Lower leg skin (tissue), 4 donors: ENCODE data around the gene VWC2L. TPM values are rescaled to one million over a fixed set of nuclear protein-coding genes. Genes with fewer than 3 reads are reported as not detected.

Source experiments
- DNase-seq, 2 donors: peaks; one replicate each; pipeline ENCODE4 v3.0.0-alpha.2; 2019; ENCODE audit warnings: low spot score in 2 of 2
- H3K4me3 ChIP-seq: fragments of 200-600 bp; sonication (generic); 2 replicates; pipeline ENCODE4 v1.5.1; 2017; ENCODE audit warnings: mild to moderate bottlenecking, low read depth; ENCODE audit not compliant: poor library complexity, severe bottlenecking
- CTCF ChIP-seq, 3 donors: fragments of 450-650 bp; IDR thresholded peaks; one replicate each; pipeline ENCODE4 v1.5.1; 2016; ENCODE audit warnings: antibody characterized with exemption in 3 of 3, mild to moderate bottlenecking in 3 of 3, moderate library complexity in 2 of 3
- POLR2A ChIP-seq, 2 donors: fragments of 450-650 bp; IDR thresholded peaks; one replicate each; pipeline ENCODE4 v1.6.1; 2016 to 2017; ENCODE audit warnings: antibody characterized with exemption in 2 of 2, mild to moderate bottlenecking in 1 of 2, moderate library complexity in 1 of 2
- WGBS, 2 donors: methylation state at CpG; one replicate each; pipeline ENCODE4 v1.1.5; 2018; 5-methylcytosine and 5-hydroxymethylcytosine counted together
- intact Hi-C: fragments of 100-400 bp; cut with DNase I; formaldehyde crosslinking; loops from one replicate; pipeline ENCODE4 v1.15.0; 2023; ENCODE audit warnings: low total_unique reads
- total RNA-seq, 4 donors: library from RNA; depleted of rRNA; stranded (reverse); fragments of >200 nt; gene quantifications; one replicate each; pipeline ENCODE4 v1.1.0, GENCODE V29; 2016

VWC2L gene
- total RNA-seq, 4 donors from 2014 or later = not detected

GRCh38 chr2:214492608-214493007, 81.8 kb downstream of the VWC2L start:
- no peak for DNase-seq
- H3K4me3 ChIP-seq = no peak overlapping the region
- intact Hi-C loops = no loop called here
- 92 to 98% methylated on average over 2 of the region's 2 CpGs for WGBS, 2 donors
- TF ChIP-seq POLR2A (IDR thresholded peaks at IDR 0.05) = no peak
- no peak for TF ChIP-seq CTCF (IDR thresholded peaks at IDR 0.05)

- H3K4me3 ChIP-seq = no peak overlapping the region
- intact Hi-C loops = no loop called here
- 69 to 74% methylated on average over 3 of the region's 3 CpGs for WGBS, 2 donors
- DNase-seq = no peak
- TF ChIP-seq POLR2A (IDR thresholded peaks at IDR 0.05) (no peak), CTCF (IDR thresholded peaks at IDR 0.05) (no peak)
Measured at GRCh38 chr2:214497489-214497888, 86.6 kb downstream of the VWC2L start.

GRCh38 chr2:214503568-214503967, 92.7 kb downstream of the VWC2L start:
- H3K4me3 ChIP-seq = no peak overlapping the region
- intact Hi-C loops = no loop called here
- DNase-seq = no peak
- 84 to 90% methylated on average over 1 of the region's 1 CpG for WGBS, 2 donors
- no peak for TF ChIP-seq CTCF (IDR thresholded peaks at IDR 0.05)
- no peak for TF ChIP-seq POLR2A (IDR thresholded peaks at IDR 0.05)

GRCh38 chr2:214504599-214505376, 93.9 kb downstream of the VWC2L start:
- WGBS, 2 donors = 64 to 66% methylated on average over 8 of the region's 8 CpGs
- H3K4me3 ChIP-seq = no peak overlapping the region
- DNase-seq = no peak
- intact Hi-C loops = no loop called here
- TF ChIP-seq CTCF (IDR thresholded peaks at IDR 0.05) = no peak
- no peak for TF ChIP-seq POLR2A (IDR thresholded peaks at IDR 0.05)

GRCh38 chr2:214507032-214507431, 96.2 kb downstream of the VWC2L start:
- intact Hi-C loops = no loop called here
- no peak for DNase-seq

More at GRCh38 chr2:214507032-214507431, 96.2 kb downstream of the VWC2L start:
- no peak overlapping the region for H3K4me3 ChIP-seq
- TF ChIP-seq CTCF (IDR thresholded peaks at IDR 0.05) = no peak
